Head of caudate nucleus (tissue), 42 donors: Measurements from ENCODE around the gene NUP98.
"Not testable (repeated sequence)": the region's sequence is repeated elsewhere in the genome, so short reads cannot be mapped to it uniquely, and the experiment has no call there.

ENCODE experiments used
- DNase-seq, 42 donors: peaks; one replicate each; pipeline versions ENCODE4 v3.0.0 to v3.0.0-alpha.2; 2020 to 2021; ENCODE audit warnings: mixed read lengths in 7 of 42
- intact Hi-C: fragments of 100-400 bp; cut with DNase I; formaldehyde crosslinking; loops from one replicate; pipeline ENCODE4 v1.15.0; 2022

Gene NUP98

GRCh38 chr11:3830088-3830487 is 32.7 kb upstream of the NUP98 start:
- intact Hi-C loops: no loop called here
- DNase-seq: no peak

GRCh38 chr11:3827434-3828186 is 30.3 kb upstream of the NUP98 start:
- peak in 30 of 42 donors; percentile 28 to 80 (median 55) for DNase-seq
- intact Hi-C loops: loop anchor here (2.0 kb wide), 1 partner anchor 13 kb away; the partner anchor contains the start of gene RHOG

- DNase-seq: peak; percentile 57 to 95 (median 84)
- intact Hi-C loops: loop anchor here (2.0 kb wide), 1 partner anchor 14 kb away; the partner anchor contains the start of gene RHOG
Observed at GRCh38 chr11:3826721-3827120, 29.4 kb upstream of the NUP98 start.

- DNase-seq: peak in 1 of 42 donors; percentile 10
- intact Hi-C loops: loop anchor here (2.0 kb wide), 1 partner anchor 15 kb away; the partner anchor contains the start of gene RHOG
Observed at GRCh38 chr11:3825473-3826154, 28.3 kb upstream of the NUP98 start.

GRCh38 chr11:3824714-3825472 is 27.5 kb upstream of the NUP98 start:
- intact Hi-C loops: no loop called here
- DNase-seq: peak in 41 of 42 donors; percentile 36 to 89 (median 73)

GRCh38 chr11:3823762-3824506 is 26.6 kb upstream of the NUP98 start:
- no peak for DNase-seq
- intact Hi-C loops: no loop called here

GRCh38 chr11:3823303-3823702 is 25.9 kb upstream of the NUP98 start:
- peak in 1 of 42 donors; percentile 60 for DNase-seq
- intact Hi-C loops: no loop called here

GRCh38 chr11:3822312-3822711 is 25.0 kb upstream of the NUP98 start:
- DNase-seq: no peak
- intact Hi-C loops: no loop called here

- no peak for DNase-seq
- intact Hi-C loops: no loop called here
Observed at GRCh38 chr11:3820971-3821370, 23.6 kb upstream of the NUP98 start.

- intact Hi-C loops: no loop called here
- DNase-seq: no peak
Observed at GRCh38 chr11:3817181-3817800, 19.9 kb upstream of the NUP98 start.

GRCh38 chr11:3816673-3817072 is 19.3 kb upstream of the NUP98 start:
- DNase-seq: no peak
- intact Hi-C loops: no loop called here

GRCh38 chr11:3815845-3816244 is 18.5 kb upstream of the NUP98 start:
- intact Hi-C loops: no loop called here
- no peak for DNase-seq

- DNase-seq, intact Hi-C loops: not testable (repeated sequence)
Observed at GRCh38 chr11:3814832-3815231, 17.5 kb upstream of the NUP98 start.

- peak in 10 of 42 donors; percentile 9 to 65 (median 43) for DNase-seq
- intact Hi-C loops: no loop called here
Observed at GRCh38 chr11:3810951-3811350, 13.6 kb upstream of the NUP98 start.

- no peak for DNase-seq
- intact Hi-C loops: no loop called here
Observed at GRCh38 chr11:3810446-3810845, 13.1 kb upstream of the NUP98 start.

GRCh38 chr11:3809624-3809928 is 12.2 kb upstream of the NUP98 start:
- intact Hi-C loops: no loop called here
- DNase-seq: no peak

- DNase-seq: no peak
- intact Hi-C loops: no loop called here
Observed at GRCh38 chr11:3808861-3809623, 11.7 kb upstream of the NUP98 start.
